ENCODE measurements around the gene NXT1.

The NXT1 gene

GRCh38 chr20:23365390-23366165 is 15.0 kb downstream of the NXT1 start:
- peaks cover 20% of the 10 kb centered on the region for H3K36me3 ChIP-seq (ENCODE audit: control insufficient read depth, insufficient read depth, low read length)
- H3K27me3 ChIP-seq (ENCODE audit: control insufficient read depth, insufficient read depth, low read length): no peaks in the 10 kb centered on the region
- no peak overlapping the region for H3K27ac ChIP-seq (ENCODE audit: low read depth, low read length)
- H3K9ac ChIP-seq (ENCODE audit: low read length): no peak overlapping the region
- H3K4me1 ChIP-seq (ENCODE audit: control insufficient read depth, insufficient read depth, low read length): peaks cover 19% of the 10 kb centered on the region
- no peak overlapping the region for H3K4me3 ChIP-seq (ENCODE audit: low read length)

- Histone ChIP-seq H3K27ac (ENCODE audit: low read depth, low read length) (no peak overlapping the region), H3K36me3 (ENCODE audit: control insufficient read depth, insufficient read depth, low read length) (peaks cover 24% of the 10 kb centered on the region), H3K4me1 (ENCODE audit: control insufficient read depth, insufficient read depth, low read length) (peaks cover 12% of the 10 kb centered on the region), H3K27me3 (ENCODE audit: control insufficient read depth, insufficient read depth, low read length) (no peaks in the 10 kb centered on the region), H3K4me3 (ENCODE audit: low read length) (no peak overlapping the region), H3K9ac (ENCODE audit: low read length) (no peak overlapping the region)
These were observed 15.8 kb downstream of the NXT1 start for GRCh38 chr20:23366384-23366783.

GRCh38 chr20:23367770-23368169 is 17.2 kb downstream of the NXT1 start:
- Histone ChIP-seq H3K9ac (ENCODE audit: low read length) (no peak overlapping the region), H3K4me1 (ENCODE audit: control insufficient read depth, insufficient read depth, low read length) (peaks cover 10% of the 10 kb centered on the region), H3K27ac (ENCODE audit: low read depth, low read length) (no peak overlapping the region), H3K27me3 (ENCODE audit: control insufficient read depth, insufficient read depth, low read length) (no peaks in the 10 kb centered on the region), H3K36me3 (ENCODE audit: control insufficient read depth, insufficient read depth, low read length) (peaks cover 24% of the 10 kb centered on the region), H3K4me3 (ENCODE audit: low read length) (no peak overlapping the region)

GRCh38 chr20:23368316-23369071 is 17.9 kb downstream of the NXT1 start:
- Histone ChIP-seq H3K27me3 (ENCODE audit: control insufficient read depth, insufficient read depth, low read length) (no peaks in the 10 kb centered on the region), H3K4me3 (ENCODE audit: low read length) (no peak overlapping the region), H3K27ac (ENCODE audit: low read depth, low read length) (no peak overlapping the region), H3K9ac (ENCODE audit: low read length) (no peak overlapping the region), H3K4me1 (ENCODE audit: control insufficient read depth, insufficient read depth, low read length) (peaks cover 3% of the 10 kb centered on the region), H3K36me3 (ENCODE audit: control insufficient read depth, insufficient read depth, low read length) (peaks cover 28% of the 10 kb centered on the region)

- no peak overlapping the region for H3K4me3 ChIP-seq (ENCODE audit: low read length)
- no peak overlapping the region for H3K27ac ChIP-seq (ENCODE audit: low read depth, low read length)
- H3K27me3 ChIP-seq (ENCODE audit: control insufficient read depth, insufficient read depth, low read length): no peaks in the 10 kb centered on the region
- no peak overlapping the region for H3K9ac ChIP-seq (ENCODE audit: low read length)
- peaks cover 30% of the 10 kb centered on the region for H3K36me3 ChIP-seq (ENCODE audit: control insufficient read depth, insufficient read depth, low read length)
- peaks cover 3% of the 10 kb centered on the region for H3K4me1 ChIP-seq (ENCODE audit: control insufficient read depth, insufficient read depth, low read length)
These were observed 18.7 kb downstream of the NXT1 start for GRCh38 chr20:23369072-23369823.

- H3K9ac ChIP-seq (ENCODE audit: low read length): no peak overlapping the region
- peaks cover 3% of the 10 kb centered on the region for H3K4me1 ChIP-seq (ENCODE audit: control insufficient read depth, insufficient read depth, low read length)
- peaks cover 25% of the 10 kb centered on the region for H3K36me3 ChIP-seq (ENCODE audit: control insufficient read depth, insufficient read depth, low read length)
- H3K27me3 ChIP-seq (ENCODE audit: control insufficient read depth, insufficient read depth, low read length): no peaks in the 10 kb centered on the region
- H3K4me3 ChIP-seq (ENCODE audit: low read length): no peak overlapping the region
- no peak overlapping the region for H3K27ac ChIP-seq (ENCODE audit: low read depth, low read length)
These were observed 19.7 kb downstream of the NXT1 start for GRCh38 chr20:23370274-23370673.

- Histone ChIP-seq H3K27ac (ENCODE audit: low read depth, low read length) (no peak overlapping the region), H3K9ac (ENCODE audit: low read length) (no peak overlapping the region), H3K4me3 (ENCODE audit: low read length) (no peak overlapping the region), H3K36me3 (ENCODE audit: control insufficient read depth, insufficient read depth, low read length) (peaks cover 22% of the 10 kb centered on the region), H3K27me3 (ENCODE audit: control insufficient read depth, insufficient read depth, low read length) (no peaks in the 10 kb centered on the region), H3K4me1 (ENCODE audit: control insufficient read depth, insufficient read depth, low read length) (peaks cover 3% of the 10 kb centered on the region)
These were observed 20.3 kb downstream of the NXT1 start for GRCh38 chr20:23370873-23371272.

GRCh38 chr20:23371496-23371895 is 20.9 kb downstream of the NXT1 start:
- H3K27me3 ChIP-seq (ENCODE audit: control insufficient read depth, insufficient read depth, low read length): no peaks in the 10 kb centered on the region

GRCh38 chr20:23374441-23374840 is 23.9 kb downstream of the NXT1 start:
- H3K9ac ChIP-seq (ENCODE audit: low read length): no peak overlapping the region
- H3K4me3 ChIP-seq (ENCODE audit: low read length): no peak overlapping the region
- no peak overlapping the region for H3K27ac ChIP-seq (ENCODE audit: low read depth, low read length)
- H3K4me1 ChIP-seq (ENCODE audit: control insufficient read depth, insufficient read depth, low read length): no peaks in the 10 kb centered on the region
- H3K27me3 ChIP-seq (ENCODE audit: control insufficient read depth, insufficient read depth, low read length): no peaks in the 10 kb centered on the region
- H3K36me3 ChIP-seq (ENCODE audit: control insufficient read depth, insufficient read depth, low read length): peaks cover 19% of the 10 kb centered on the region

More at GRCh38 chr20:23371496-23371895, 20.9 kb downstream of the NXT1 start:
- H3K4me3 ChIP-seq (ENCODE audit: low read length): no peak overlapping the region
- no peak overlapping the region for H3K27ac ChIP-seq (ENCODE audit: low read depth, low read length)
- H3K36me3 ChIP-seq (ENCODE audit: control insufficient read depth, insufficient read depth, low read length): peaks cover 20% of the 10 kb centered on the region
- H3K9ac ChIP-seq (ENCODE audit: low read length): no peak overlapping the region
- peaks cover 3% of the 10 kb centered on the region for H3K4me1 ChIP-seq (ENCODE audit: control insufficient read depth, insufficient read depth, low read length)

- Histone ChIP-seq H3K27me3 (ENCODE audit: control insufficient read depth, insufficient read depth, low read length) (no peaks in the 10 kb centered on the region), H3K4me3 (ENCODE audit: low read length) (no peak overlapping the region), H3K36me3 (ENCODE audit: control insufficient read depth, insufficient read depth, low read length) (peaks cover 9% of the 10 kb centered on the region), H3K4me1 (ENCODE audit: control insufficient read depth, insufficient read depth, low read length) (no peaks in the 10 kb centered on the region), H3K9ac (ENCODE audit: low read length) (no peak overlapping the region), H3K27ac (ENCODE audit: low read depth, low read length) (no peak overlapping the region)
These were observed 25.2 kb downstream of the NXT1 start for GRCh38 chr20:23375827-23376226.

- no peak overlapping the region for H3K27ac ChIP-seq (ENCODE audit: low read depth, low read length)
These were observed 29.2 kb downstream of the NXT1 start for GRCh38 chr20:23379772-23380171.

GRCh38 chr20:23381876-23382275 is 31.3 kb downstream of the NXT1 start:
- H3K9ac ChIP-seq (ENCODE audit: low read length): no peak overlapping the region
- no peaks in the 10 kb centered on the region for H3K36me3 ChIP-seq (ENCODE audit: control insufficient read depth, insufficient read depth, low read length)
- H3K4me3 ChIP-seq (ENCODE audit: low read length): no peak overlapping the region
- H3K4me1 ChIP-seq (ENCODE audit: control insufficient read depth, insufficient read depth, low read length): no peaks in the 10 kb centered on the region
- no peak overlapping the region for H3K27ac ChIP-seq (ENCODE audit: low read depth, low read length)
- no peaks in the 10 kb centered on the region for H3K27me3 ChIP-seq (ENCODE audit: control insufficient read depth, insufficient read depth, low read length)

More at GRCh38 chr20:23379772-23380171, 29.2 kb downstream of the NXT1 start:
- no peaks in the 10 kb centered on the region for H3K4me1 ChIP-seq (ENCODE audit: control insufficient read depth, insufficient read depth, low read length)
- H3K27me3 ChIP-seq (ENCODE audit: control insufficient read depth, insufficient read depth, low read length): no peaks in the 10 kb centered on the region
- H3K36me3 ChIP-seq (ENCODE audit: control insufficient read depth, insufficient read depth, low read length): no peaks in the 10 kb centered on the region
- H3K9ac ChIP-seq (ENCODE audit: low read length): no peak overlapping the region
- H3K4me3 ChIP-seq (ENCODE audit: low read length): no peak overlapping the region

Data from rectal smooth muscle tissue (tissue), 1 donor.